SK-N-SH treated with all-trans-retinoic acid at 6 μM for 48 hours (cell line): Measurements from ENCODE around the gene GUCA2A.

Experiments
- ATAC-seq: fragments of 200-7000 bp; cut with Tn5 transposase; 3 replicates; pipeline ENCODE4 v1.9.1; 2020; ENCODE audit warnings: mild to moderate bottlenecking, moderate library complexity
- ARNTL ChIP-seq: fragments of 450-650 bp; formaldehyde crosslinking; IDR thresholded peaks from 2 replicates; pipeline ENCODE4 v1.5.0; 2020; ENCODE audit warnings: low read depth, mild to moderate bottlenecking, moderate library complexity, borderline replicate concordance
- BACH2 ChIP-seq: fragments of 250-450 bp; sonication (Bioruptor Pico); IDR thresholded peaks from 2 replicates; pipeline ENCODE4 v1.9.0; 2021; ENCODE audit warnings: mild to moderate bottlenecking, borderline replicate concordance
- CREB5 ChIP-seq: fragments of 250-450 bp; sonication (Bioruptor Pico); IDR thresholded peaks from 2 replicates; pipeline ENCODE4 v1.5.1; 2020; ENCODE audit warnings: low read depth, mild to moderate bottlenecking, moderate library complexity
- CSDC2 ChIP-seq: fragments of 250-450 bp; sonication (Bioruptor Pico); IDR thresholded peaks from 2 replicates; pipeline ENCODE4 v1.5.0; 2020; ENCODE audit warnings: mild to moderate bottlenecking, moderate library complexity
- CSRNP3 ChIP-seq: fragments of 250-450 bp; sonication (Bioruptor Pico); IDR thresholded peaks from 2 replicates; pipeline ENCODE4 v1.5.1; 2021; ENCODE audit warnings: mild to moderate bottlenecking, moderate library complexity
- ESRRG ChIP-seq: fragments of 250-450 bp; sonication (Bioruptor Pico); IDR thresholded peaks from 2 replicates; pipeline ENCODE4 v1.6.1; 2021; ENCODE audit warnings: mild to moderate bottlenecking
- GLIS3 ChIP-seq: fragments of 250-450 bp; sonication (Bioruptor Pico); IDR thresholded peaks from 2 replicates; pipeline ENCODE4 v1.5.0; 2020; ENCODE audit warnings: mild to moderate bottlenecking, moderate library complexity
- ISL1 ChIP-seq: fragments of 250-450 bp; sonication (Bioruptor Pico); IDR thresholded peaks from 2 replicates; pipeline ENCODE4 v2.1.2; 2022; ENCODE audit warnings: mild to moderate bottlenecking, moderate library complexity
- OSR1 ChIP-seq: fragments of 250-450 bp; sonication (Bioruptor Pico); IDR thresholded peaks from 2 replicates; pipeline ENCODE4 v1.8.0; 2022; ENCODE audit warnings: moderate library complexity, mild to moderate bottlenecking, inconsistent platforms
- PATZ1 ChIP-seq: fragments of 250-450 bp; sonication (Bioruptor Pico); IDR thresholded peaks from 2 replicates; pipeline ENCODE4 v1.8.0; 2020; ENCODE audit warnings: mild to moderate bottlenecking, moderate library complexity, borderline replicate concordance
- POU6F1 ChIP-seq: fragments of 250-450 bp; sonication (Bioruptor Pico); IDR thresholded peaks from 2 replicates; pipeline ENCODE4 v1.8.0; 2021; ENCODE audit warnings: low read depth, mild to moderate bottlenecking, moderate library complexity, borderline replicate concordance
- PPARA ChIP-seq: fragments of 250-450 bp; sonication (Bioruptor Pico); IDR thresholded peaks from 2 replicates; pipeline ENCODE4 v1.5.0; 2020; ENCODE audit warnings: mild to moderate bottlenecking, borderline replicate concordance
- SNAI2 ChIP-seq: fragments of 250-450 bp; sonication (Bioruptor Pico); IDR thresholded peaks from 2 replicates; pipeline ENCODE4 v1.5.0; 2020; ENCODE audit warnings: mild to moderate bottlenecking, moderate library complexity
- TCF4 ChIP-seq: fragments of 250-450 bp; sonication (Bioruptor Pico); IDR thresholded peaks from 2 replicates; pipeline ENCODE4 v1.8.0; 2021; ENCODE audit warnings: mild to moderate bottlenecking, moderate library complexity, borderline replicate concordance
- TOX ChIP-seq: fragments of 250-450 bp; sonication (Bioruptor Pico); IDR thresholded peaks from 2 replicates; pipeline ENCODE4 v1.8.0; 2021; ENCODE audit warnings: mild to moderate bottlenecking, moderate library complexity, borderline replicate concordance
- ZC3H10 ChIP-seq: fragments of 250-450 bp; sonication (Bioruptor Pico); IDR thresholded peaks from 2 replicates; pipeline ENCODE4 v1.5.1; 2021; ENCODE audit warnings: mild to moderate bottlenecking, moderate library complexity
- ZFP3 ChIP-seq: fragments of 250-450 bp; sonication (Bioruptor Pico); IDR thresholded peaks from 2 replicates; pipeline ENCODE4 v1.5.0; 2020; ENCODE audit warnings: mild to moderate bottlenecking, moderate library complexity
- ZFP30 ChIP-seq: fragments of 450-650 bp; formaldehyde crosslinking; IDR thresholded peaks from 2 replicates; pipeline ENCODE4 v1.5.0; 2022; ENCODE audit warnings: mild to moderate bottlenecking, moderate library complexity
- ZNF565 ChIP-seq: fragments of 450-650 bp; formaldehyde crosslinking; conservative IDR thresholded peaks from 2 replicates; pipeline ENCODE4 v1.5.0; 2020; ENCODE audit warnings: low read depth, mild to moderate bottlenecking, moderate library complexity
- ZNF70 ChIP-seq: fragments of 450-650 bp; formaldehyde crosslinking; IDR thresholded peaks from 2 replicates; pipeline ENCODE4 v1.5.0; 2020; ENCODE audit warnings: mild to moderate bottlenecking, moderate library complexity
- ZNF8 ChIP-seq: fragments of 450-650 bp; formaldehyde crosslinking; IDR thresholded peaks from 2 replicates; pipeline ENCODE4 v1.5.0; 2020; ENCODE audit warnings: mild to moderate bottlenecking, moderate library complexity

Gene GUCA2A

GRCh38 chr1:42168391-42168670 is 3.8 kb upstream of the GUCA2A start:
- TF ChIP-seq ZC3H10 (CRISPR knock-in tag) (no peak), CSDC2 (CRISPR knock-in tag) (no peak), SNAI2 (CRISPR knock-in tag) (no peak), PPARA (CRISPR knock-in tag) (no peak), PATZ1 (CRISPR knock-in tag) (no peak), POU6F1 (CRISPR knock-in tag) (no peak), ZFP3 (CRISPR knock-in tag) (no peak), ZNF8 (CRISPR knock-in tag) (no peak)
- no peak for ATAC-seq

- no peak for TF ChIP-seq PPARA (CRISPR knock-in tag)
- no peak for TF ChIP-seq ZFP3 (CRISPR knock-in tag)
- TF ChIP-seq CSRNP3 (CRISPR knock-in tag): no peak
- ATAC-seq: no peak
These were observed 3.3 kb upstream of the GUCA2A start for GRCh38 chr1:42167611-42168390.

GRCh38 chr1:42165511-42166210 is 1.1 kb upstream of the GUCA2A start:
- ATAC-seq: peak; percentile 69
- TF ChIP-seq ZFP30 (no peak), PPARA (CRISPR knock-in tag) (no peak), TCF4 (CRISPR knock-in tag) (no peak), POU6F1 (CRISPR knock-in tag) (no peak), ZC3H10 (CRISPR knock-in tag) (no peak), ISL1 (CRISPR knock-in tag) (no peak), ZNF565 (no peak), GLIS3 (CRISPR knock-in tag) (no peak), ZNF70 (CRISPR knock-in tag) (no peak), SNAI2 (CRISPR knock-in tag) (no peak), OSR1 (CRISPR knock-in tag) (no peak), CREB5 (CRISPR knock-in tag) (no peak), BACH2 (CRISPR knock-in tag) (no peak), ESRRG (CRISPR knock-in tag) (no peak), ARNTL (CRISPR knock-in tag) (no peak), PATZ1 (CRISPR knock-in tag) (no peak), ZNF8 (CRISPR knock-in tag) (no peak), TOX (no peak)
